ENCODE data around the gene TEX2.

Gene TEX2, protein sequence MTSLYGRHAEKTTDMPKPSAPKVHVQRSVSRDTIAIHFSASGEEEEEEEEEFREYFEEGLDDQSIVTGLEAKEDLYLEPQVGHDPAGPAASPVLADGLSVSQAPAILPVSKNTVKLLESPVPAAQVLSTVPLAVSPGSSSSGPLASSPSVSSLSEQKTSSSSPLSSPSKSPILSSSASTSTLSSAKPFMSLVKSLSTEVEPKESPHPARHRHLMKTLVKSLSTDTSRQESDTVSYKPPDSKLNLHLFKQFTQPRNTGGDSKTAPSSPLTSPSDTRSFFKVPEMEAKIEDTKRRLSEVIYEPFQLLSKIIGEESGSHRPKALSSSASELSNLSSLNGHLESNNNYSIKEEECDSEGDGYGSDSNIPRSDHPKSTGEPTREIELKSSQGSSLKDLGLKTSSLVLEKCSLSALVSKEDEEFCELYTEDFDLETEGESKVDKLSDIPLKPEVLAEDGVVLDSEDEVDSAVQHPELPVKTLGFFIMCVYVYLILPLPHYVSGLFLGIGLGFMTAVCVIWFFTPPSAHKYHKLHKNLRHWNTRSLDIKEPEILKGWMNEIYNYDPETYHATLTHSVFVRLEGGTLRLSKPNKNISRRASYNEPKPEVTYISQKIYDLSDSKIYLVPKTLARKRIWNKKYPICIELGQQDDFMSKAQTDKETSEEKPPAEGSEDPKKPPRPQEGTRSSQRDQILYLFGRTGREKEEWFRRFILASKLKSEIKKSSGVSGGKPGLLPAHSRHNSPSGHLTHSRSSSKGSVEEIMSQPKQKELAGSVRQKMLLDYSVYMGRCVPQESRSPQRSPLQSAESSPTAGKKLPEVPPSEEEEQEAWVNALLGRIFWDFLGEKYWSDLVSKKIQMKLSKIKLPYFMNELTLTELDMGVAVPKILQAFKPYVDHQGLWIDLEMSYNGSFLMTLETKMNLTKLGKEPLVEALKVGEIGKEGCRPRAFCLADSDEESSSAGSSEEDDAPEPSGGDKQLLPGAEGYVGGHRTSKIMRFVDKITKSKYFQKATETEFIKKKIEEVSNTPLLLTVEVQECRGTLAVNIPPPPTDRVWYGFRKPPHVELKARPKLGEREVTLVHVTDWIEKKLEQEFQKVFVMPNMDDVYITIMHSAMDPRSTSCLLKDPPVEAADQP

DNA sequence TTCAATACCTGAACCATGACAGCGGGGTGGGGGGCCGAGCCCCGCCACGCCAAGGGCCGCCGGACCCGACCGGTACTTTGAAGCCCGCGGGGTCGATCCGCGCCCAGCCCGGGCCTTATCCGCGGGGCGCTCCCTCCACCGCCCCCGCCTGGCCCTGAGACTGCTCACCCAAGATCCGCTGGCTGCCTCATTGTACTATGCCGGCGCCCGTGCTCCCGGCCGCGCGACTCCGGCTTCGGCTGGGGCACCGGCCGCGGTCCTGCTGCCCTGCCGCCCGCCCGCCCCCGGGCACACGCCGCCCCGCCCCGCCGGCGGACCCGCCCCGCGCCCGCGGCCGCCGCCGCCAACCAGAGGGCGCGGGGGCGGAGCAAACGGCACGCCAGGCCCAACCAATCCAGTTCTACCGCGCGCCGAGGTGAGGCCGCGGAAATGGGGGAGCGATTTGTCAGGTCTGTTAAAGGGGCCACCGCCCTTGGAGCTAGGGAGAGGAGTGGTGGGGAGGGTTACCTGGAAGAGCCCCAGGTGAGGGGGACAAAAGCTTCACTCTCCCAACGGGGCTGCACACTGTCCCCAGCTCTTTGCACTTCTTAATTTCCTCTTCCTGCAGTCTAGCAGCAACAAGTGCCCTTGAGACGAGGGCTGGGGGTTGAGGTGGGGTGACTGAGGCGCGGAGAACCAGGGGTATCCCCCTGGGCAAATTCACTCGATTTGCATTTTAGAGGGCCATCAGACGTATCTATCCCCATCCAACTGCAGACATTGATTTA, at the start of gene TEX2:
Gene TEX2, minus strand, starts transcription at position 261 of the 767 bp plus-strand sequence. CDS start 49,043 bp downstream, outside the sequence.
- DNase-seq, result peak; percentile 90

DNA sequence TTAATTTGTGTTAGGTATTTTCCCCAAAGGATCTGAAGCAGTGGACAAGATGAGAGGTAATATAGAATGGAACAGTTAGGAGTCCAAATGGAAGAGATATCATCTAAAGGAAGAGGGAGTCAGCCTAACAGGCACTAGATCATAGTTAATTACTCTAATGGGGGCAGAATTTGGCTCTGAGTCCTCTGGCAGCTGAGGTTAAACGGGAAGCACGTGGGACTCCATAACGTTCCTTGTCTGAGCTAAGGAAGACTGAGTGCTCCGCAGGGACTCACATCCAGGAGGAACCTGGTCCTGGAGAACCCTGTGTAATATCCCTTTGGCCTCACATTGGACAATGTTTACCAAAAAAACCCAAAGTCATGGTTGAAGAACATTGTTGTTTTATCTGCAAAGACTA, 46.6 kb upstream of the TEX2 start:
- DNase-seq, result no peak

DNA sequence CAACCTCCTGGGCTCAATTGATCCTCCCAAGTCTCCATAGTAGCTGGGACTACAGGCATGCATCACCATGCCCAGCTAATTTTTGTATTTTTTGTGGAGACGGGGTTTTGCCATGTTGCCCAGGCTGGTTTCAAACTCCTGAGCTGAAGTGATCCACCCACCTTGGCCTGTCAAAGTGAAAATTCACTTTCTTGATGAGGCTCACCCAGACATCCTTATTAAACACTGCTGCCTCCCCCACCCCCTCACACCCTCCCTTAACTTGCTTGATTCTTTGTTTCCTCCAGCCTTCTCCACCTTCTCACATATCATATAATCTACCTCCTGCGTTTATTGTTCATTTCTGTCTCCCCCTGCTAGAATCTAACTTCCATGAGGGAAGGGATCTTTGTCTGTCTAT, 46.0 kb upstream of the TEX2 start:
- no peak for DNase-seq

DNA sequence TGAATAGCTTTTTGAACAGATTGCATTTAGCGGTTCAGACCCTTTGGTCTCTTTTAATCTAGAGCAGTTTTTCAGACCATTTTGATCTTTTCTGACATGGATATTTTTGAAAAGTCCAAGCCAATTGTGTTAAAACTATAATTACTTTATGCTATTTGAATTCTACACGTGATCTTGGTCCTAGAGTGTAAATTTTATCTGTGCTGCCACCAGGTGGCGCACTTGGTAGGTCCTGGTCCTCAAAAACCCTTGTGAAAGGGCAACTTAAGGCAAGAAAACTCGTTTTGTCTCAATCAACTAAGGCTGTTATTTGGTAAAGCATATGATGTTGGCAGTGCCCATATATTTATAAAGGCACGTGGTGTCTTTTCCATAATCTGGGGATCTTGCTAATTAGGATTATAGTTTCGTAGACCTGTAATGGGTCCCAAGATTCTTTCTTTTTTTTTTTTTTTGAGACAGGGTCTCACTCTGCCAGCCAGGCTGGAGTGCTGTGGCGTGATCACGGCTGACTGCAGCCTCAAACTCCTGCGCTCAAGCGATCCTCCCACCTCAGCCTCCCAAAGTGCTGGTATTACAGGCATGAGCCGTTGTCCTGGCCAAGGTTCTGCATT, 43.9 kb upstream of the TEX2 start:
- DNase-seq, result peak; percentile 56

DNA sequence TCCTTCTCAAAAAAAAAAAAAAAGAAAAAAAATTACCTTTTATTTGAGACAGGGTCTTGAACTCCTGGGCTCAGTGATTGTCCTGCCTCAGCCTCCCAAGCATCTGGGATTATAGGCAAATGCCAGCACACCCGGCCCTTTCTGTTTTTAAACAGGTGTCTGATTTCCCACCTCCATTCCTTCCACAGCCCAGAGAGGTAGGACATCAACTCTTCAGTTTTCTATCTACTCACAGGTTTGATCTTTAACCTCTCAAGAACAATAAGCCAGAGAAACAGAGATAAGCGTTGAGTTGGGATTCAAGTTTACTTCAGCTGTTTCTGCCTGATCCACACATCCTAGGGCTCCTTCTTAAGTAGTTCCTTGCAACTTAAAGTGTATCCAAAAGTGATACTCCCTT, 41.5 kb upstream of the TEX2 start:
- DNase-seq, result no peak

DNA sequence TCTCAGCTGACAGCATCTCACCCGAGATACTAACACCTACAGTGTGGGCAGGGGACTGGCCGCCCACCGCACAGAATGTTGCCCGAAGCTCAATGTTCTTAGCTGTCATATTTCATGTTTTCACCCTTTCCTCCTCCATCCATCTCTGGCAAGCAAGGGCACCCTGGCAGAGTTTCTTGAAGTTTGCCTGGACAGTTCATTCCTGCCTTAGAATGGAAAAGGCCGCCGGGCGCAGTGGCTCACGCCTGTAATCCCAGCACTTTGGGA, 37.6 kb upstream of the TEX2 start:
- no peak for DNase-seq

DNA sequence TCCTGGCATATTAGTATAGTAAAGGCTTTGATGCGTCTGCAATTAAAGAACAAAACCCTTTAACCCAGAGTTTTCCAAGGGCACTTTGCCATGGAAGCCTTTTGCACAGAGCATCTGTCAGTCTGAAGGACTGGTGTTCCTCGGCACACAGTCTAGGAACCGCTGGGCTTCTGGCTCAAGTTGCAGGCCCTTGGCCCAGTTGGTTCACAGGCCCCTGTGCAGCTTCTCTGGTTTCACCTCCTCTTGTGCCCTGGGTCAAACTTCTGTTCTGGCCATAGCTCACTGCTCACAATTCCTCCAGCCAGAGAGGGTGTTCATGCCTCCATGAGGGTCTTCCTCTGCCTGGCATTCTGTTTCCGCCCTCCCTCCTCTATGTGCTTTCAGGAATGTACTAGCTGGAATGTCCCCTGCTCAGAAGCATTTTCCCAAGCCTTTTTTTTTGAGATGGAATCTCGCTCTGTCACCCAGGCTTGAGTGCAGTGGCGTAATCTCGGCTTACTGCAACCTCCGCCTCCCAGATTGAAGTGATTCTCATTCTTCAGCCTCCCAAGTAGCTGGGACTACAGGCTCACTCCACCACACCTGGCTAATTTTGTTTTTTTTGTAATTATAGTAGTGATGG, 34.5 kb upstream of the TEX2 start:
- DNase-seq, result no peak

DNA sequence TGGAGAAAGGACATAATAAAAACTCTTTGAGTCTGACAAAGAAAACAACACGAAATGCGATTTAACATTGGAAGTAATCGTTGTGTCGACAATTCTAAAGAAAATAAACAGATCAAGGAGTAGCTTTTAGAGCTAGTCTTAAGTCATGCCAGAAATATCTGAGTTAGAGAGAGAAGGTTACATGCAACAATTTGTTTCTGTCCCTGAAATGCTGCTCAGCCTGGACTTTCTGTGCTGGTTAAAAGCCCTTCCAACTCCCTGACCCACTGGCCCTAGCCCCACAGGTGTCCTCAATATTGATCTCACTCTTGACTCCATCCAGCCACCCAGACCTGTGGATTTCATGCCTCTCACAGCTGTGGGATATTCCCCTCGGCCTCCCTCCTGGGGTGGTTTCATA, 33.2 kb upstream of the TEX2 start:
- DNase-seq, result no peak

DNA sequence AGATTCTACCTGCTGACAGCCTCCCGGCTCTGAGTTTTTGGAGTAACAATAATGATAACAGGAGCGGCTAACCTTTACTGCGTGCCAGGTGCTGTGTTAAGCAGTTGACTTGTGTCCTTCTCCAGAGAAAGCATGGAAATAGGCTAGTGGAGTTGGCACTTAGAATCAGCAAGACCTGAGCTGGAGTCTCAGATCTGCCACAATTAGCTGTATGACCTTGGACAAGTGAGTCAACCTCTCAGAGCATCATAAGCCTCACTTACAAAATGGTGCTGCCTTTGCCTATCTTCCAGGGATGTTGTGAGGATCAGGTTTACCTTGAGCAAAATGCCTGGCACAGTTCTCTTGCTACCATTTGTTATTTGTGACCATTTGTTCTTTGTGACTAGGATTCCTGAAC, 32.1 kb upstream of the TEX2 start:
- no peak for DNase-seq

DNA sequence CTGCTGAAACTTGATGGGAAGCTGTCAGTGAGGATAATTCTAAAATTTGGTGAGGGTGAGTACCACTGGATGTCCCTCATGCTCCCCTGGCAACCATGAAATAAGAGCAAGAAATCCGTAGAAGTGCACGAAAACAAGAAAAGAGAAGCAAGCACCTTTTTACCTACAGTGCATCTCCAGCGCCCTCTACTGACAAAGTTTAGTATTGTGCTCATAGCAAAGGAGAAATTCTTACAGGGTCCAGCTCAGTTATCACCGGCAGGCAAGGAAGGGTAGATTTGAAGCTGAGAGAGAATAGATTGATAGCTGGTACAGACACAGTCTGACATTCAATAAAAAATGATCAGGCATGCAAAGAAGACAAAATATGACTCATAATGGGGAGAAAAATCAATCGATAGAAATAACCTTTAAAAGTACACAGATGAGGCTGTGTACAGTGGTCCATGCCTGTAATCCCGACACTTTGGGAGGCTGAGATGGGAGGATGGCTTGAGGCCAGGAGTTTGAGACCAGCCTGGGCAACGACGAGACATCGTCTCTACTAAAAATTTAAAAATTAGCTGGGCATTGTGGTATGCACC, 28.3 kb upstream of the TEX2 start:
- no peak for DNase-seq

DNA sequence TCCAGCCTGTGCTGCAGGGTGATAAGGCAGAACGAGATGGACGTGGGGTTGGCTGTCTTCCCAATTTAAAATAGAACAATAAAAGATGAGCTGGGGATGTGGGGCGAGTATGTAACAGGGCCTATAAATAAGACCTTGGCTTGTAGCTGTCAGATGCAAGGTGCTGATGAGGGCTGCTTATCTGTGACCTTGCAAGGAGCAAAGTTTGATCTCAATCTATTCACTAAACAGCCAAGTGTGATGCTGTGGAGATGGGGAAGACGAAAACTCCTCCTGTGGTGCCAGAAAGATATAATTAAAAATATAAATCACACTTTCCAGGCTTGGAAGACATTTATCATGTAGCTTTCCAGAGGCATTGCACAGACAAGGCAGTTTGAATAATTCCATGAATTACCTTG, 26.7 kb upstream of the TEX2 start:
- no peak for DNase-seq

DNA sequence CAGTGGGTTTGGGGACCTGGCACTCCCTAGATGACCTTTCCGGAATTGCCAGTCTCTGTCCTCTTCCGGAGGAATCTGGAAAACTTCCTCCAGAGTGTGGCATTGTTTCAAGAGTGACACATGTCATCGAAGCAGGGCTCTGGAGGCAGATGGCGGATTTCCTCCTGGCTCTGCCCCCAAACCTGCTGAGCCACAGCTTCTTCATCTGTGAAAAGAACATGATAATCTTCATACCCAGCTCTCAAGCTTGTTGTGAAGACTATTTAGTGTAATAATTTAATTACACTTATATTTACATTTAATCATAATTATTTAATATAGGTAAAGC, 19.7 kb upstream of the TEX2 start:
- DNase-seq, result no peak

DNA sequence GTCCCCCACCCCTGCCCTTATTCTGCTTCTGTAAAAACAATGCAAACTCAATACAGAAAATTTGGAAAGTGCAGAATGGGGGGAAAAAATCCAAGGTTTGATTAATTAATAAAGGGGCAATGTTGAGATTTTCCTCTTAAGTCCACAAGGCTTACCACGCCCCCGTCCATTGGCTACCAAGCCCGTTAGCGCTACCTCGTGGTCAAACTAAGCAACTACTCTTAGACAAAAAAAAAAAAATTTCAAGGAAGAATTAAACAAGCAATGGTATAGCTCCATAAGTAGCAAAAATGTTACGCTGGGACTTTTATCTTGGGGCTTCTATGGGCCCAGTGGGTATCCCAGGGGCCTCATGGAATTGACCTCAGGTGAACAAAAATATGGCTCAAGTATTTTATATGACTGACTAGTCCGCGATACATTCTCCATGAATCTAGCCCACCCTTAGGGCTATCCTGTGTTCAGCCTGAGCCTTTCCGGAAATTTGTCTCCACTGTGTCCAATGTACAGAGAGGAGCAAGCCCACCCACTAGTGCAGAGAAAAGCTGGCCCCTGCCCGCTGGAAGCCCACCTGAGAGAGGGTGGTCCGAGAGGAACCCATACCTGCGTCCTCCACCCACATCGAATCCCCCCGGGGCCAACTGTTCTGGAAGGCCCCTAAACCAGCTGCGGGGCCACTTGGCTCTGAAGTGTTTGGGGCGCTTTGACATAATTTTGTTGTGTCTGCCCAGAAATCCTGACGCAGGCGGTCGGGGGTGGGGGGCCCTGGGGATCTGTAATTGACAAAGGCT, 19.1 kb upstream of the TEX2 start:
- DNase-seq, result peak; percentile 58

DNA sequence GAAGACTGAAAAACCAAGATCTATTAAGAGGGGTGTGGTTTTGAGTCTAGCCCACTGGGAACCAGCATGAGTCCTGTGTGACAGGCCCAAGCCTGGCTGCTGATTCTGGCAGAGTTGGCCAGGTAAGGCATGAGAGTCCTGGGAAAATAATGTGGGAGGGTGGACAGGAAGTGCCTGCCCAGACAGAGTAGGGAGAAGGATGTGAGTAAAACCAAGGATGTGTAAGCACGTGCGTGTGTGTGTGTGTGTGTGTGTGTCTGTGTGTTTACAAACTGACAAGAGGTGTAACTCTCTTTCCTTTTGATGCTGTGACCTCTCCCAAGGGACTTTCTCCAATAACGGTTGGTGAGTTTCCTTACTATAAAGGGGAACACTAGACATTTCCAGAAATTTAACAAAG, 15.6 kb upstream of the TEX2 start:
- DNase-seq, result no peak

DNA sequence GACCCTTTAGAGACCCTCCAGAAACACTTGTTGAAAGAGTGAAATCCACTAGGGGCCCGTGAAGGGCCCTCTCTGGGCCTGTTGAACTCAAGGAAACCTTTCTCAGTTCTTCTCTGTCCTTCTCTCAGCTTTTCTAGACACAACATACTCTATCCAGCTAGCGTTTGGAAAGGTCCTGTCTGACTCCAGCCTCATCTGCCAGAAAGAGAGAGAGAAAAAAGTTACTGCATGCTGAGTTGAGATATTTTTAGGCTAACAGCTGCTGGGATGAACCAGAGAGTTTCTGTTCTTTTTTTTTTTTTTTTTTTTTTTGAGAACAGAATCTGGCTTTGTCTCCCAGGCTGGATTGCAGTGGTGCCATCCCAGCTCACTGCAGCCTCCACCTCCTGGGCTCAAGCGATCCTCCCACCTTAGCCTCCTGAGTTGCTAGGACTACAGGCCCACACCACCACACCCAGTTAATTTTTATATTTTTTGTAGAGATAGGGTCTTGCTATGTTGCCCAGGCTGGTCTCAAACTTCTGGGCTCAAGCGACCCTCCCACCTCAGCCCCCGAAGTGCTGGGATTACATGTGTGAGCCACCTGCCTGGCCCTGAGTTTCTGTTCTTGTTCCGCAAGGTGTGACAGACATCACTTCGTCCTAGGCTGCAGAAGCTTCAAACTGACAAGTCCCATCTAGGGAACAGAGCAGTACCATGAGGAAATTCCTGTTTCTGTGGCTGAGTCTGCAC, 14.9 kb upstream of the TEX2 start:
- DNase-seq, result no peak

DNA sequence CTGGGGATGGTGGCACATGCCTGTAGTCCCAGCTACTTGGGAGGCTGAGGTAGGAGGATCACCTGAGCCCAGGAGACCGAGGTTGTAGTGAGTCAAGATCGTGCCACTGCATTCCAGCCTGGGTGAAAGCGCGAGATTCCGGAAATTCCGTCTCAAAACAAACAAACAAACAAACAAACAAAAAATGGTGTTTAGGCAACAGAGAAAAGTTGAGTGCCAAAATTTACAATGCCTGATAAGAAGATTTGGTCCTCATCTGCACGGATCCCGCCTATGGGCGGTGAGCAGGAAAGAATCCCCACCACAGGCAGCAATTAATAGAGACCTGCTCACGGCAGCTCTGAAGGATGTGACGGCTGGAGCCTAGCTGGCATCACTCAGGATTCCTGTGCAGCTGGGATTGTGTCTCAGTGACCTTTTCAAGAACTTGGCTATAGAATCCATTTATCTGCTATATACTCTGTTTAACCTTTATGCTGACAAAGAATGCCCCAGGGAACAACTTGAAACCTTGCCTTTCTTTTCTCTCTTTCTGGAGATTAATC, 14.0 kb upstream of the TEX2 start:
- no peak for DNase-seq

DNA sequence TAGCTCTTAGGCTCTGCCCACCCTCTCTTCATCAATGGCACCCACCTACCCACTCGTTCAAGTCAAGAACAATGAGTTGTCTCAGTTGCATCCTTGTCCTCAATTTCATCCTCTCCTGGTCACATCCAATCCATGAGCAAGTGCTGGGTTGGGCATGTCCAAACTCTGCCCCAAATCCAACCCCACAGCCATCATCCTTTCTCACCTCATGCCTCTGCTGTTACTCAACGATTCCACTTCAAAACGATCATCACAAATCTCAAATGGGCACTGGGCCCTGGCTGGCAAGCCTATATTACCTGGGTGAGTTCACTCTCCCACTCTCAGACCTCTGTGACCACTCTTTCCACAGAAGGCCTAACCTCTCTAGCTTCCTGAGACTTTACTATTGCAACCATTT, 12.0 kb upstream of the TEX2 start:
- DNase-seq, result no peak

DNA sequence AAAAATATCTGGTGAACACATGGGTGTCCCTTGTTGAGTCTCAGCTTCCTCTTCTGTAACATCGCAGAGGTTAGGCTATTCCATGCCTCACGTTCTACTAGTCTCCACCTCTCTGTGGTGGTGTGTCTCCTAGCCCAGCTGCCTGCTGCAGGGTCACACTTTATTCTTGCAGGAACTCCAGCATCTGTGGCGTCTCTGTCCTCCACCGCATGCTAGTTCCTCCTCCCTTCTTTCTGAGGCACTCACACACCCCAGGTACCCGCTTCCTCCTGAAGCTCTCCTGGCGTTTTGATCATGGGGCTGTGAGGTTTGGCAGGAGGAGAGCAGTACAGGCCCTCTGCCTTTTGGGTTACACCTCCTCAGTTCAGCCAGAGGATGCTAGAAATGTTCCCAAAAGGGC, 9.9 kb upstream of the TEX2 start:
- DNase-seq, result no peak

DNA sequence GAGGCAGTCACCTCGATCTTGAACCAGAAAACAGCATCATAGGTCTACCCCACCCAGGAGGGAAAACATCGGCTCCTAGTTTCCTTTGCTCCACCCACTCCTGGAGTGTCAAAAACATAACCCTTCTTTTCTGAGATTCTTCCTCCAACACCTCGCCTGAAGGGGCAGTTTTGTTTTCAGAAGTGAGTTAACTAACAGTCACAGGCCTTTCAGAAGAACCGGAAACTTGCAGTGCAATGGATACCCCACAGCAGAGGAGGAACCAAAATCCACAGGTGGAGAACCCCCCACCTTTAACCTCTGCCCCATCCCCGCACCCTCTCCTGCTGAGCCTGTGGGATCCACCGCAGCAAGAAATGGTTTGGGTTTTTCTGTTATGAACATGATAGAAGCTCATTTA, 7.8 kb upstream of the TEX2 start:
- DNase-seq, result no peak

All from right forelimb (tissue), 1 donor.